Skeletal muscle satellite cell (primary cell): Measurements from ENCODE around the gene PDIK1L.

Experiments
- H3K27me3 ChIP-seq: 2 replicates; pipeline ENCODE4 v1.7.0; 2013; ENCODE audit warnings: low read length; ENCODE audit not compliant: control insufficient read depth, insufficient read depth
- H3K36me3 ChIP-seq: 2 replicates; pipeline ENCODE4 v1.7.0; 2013; ENCODE audit warnings: mild to moderate bottlenecking, control low read depth, low read length; ENCODE audit not compliant: insufficient read depth
- H3K4me1 ChIP-seq: 2 replicates; pipeline ENCODE4 v1.7.0; 2013; ENCODE audit warnings: low read length; ENCODE audit not compliant: control insufficient read depth, insufficient read depth
- H3K4me2 ChIP-seq: 2 replicates; pipeline ENCODE4 v1.7.0; 2013; ENCODE audit warnings: mild to moderate bottlenecking, low read length
- H3K4me3 ChIP-seq: 2 replicates; pipeline ENCODE4 v1.7.0; 2013; ENCODE audit warnings: low read length
- H3K9ac ChIP-seq: 2 replicates; pipeline ENCODE4 v1.7.0; 2013; ENCODE audit warnings: mild to moderate bottlenecking, low read depth, low read length, moderate library complexity
- H3K9me3 ChIP-seq: replicated peaks from 2 replicates; pipeline ENCODE4 v1.7.0; 2013; ENCODE audit warnings: mild to moderate bottlenecking, control low read depth, low read length

PDIK1L gene

DNA sequence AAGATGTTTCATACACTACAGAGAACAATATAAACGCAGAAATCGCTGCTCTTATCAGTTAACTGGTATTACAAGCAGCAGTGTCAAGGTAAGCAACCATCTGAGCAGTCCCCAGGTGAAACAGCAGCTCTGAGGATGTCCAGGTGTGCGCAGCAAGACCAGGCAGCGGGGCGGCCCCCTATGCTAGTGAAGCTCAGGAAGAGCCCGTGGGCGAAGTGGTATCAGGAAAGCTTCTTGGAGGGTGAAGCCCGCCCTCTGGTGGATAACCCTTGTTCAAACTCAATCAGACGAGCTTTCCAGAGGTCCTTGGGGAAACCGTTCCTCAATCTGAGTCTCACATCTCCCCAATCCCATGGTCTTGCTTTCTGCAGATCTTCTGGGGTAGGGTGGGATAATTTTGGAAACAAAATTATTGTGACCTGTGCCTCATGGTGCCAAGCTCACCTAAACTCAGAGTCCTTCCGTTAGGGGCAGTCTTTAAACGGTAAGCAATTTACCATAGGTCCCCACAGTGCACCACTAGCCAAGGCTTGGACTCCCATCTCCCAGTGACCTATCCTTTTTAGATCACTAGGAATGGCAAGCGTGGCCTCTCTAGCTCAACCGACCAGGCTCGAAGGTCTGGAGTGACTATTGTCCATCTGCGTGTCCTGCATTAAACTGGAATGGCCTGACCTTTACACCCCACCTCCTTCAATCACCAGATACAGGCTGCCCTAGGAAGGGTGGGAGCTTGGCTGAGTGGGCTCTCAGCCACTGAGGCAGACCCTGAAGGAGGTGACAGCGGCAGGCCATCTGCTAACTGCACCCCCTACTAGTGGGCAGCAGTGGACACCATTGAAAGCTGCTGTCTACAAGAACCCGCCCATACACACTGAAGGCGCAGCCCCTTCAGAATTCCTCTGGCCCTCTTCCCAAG lies 33.7 kb downstream of the PDIK1L start:
- H3K4me3 ChIP-seq: no peak overlapping the region
- no peak overlapping the region for H3K4me2 ChIP-seq
- H3K9ac ChIP-seq: no peak overlapping the region
- H3K4me1 ChIP-seq: no peaks in the 10 kb centered on the region
- no peaks in the 10 kb centered on the region for H3K36me3 ChIP-seq
- H3K9me3 ChIP-seq: no peaks in the 10 kb centered on the region
- H3K27me3 ChIP-seq: peaks cover 26% of the 10 kb centered on the region

DNA sequence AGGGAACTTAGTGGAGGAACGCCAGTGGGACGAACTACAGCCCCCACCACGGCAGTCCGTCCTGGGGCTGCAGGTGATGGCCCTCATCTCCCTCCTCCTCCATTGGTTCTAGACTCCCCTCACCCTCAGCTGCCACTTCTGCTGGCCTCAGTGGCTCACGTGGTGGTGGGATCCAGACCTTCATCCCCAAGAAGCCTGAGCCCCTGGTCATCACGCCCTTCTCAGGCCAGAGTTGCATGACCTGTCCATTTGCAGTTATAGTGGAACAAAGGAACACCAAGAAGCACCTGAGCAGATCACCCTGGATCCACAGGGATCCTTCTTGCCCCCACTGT lies 34.3 kb downstream of the PDIK1L start:
- Histone ChIP-seq H3K9ac (no peak overlapping the region), H3K4me1 (no peaks in the 10 kb centered on the region), H3K36me3 (no peaks in the 10 kb centered on the region), H3K27me3 (peaks cover 30% of the 10 kb centered on the region), H3K4me3 (no peak overlapping the region), H3K4me2 (no peak overlapping the region), H3K9me3 (no peaks in the 10 kb centered on the region)

DNA sequence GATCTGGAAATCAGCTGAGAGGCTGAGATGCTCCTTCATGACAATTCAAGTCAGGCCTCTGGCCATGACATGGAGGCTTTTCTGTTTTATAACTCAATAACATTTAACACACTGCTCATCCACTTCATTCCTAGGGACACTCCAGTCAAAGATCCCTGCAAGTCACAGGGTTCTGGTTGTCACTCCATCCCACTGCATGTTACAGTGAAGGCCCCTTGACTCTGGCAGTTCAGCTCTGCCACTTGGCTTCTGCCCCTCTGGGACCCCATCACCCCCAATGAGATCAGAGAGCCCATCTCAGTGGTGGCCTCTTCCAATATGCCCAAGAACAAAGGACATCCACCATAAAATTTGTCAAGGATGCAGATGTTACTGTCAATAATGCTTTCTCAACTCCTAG lies 37.3 kb downstream of the PDIK1L start:
- Histone ChIP-seq H3K9me3 (no peaks in the 10 kb centered on the region), H3K4me1 (no peaks in the 10 kb centered on the region), H3K27me3 (peaks cover 39% of the 10 kb centered on the region), H3K4me2 (no peak overlapping the region), H3K36me3 (no peaks in the 10 kb centered on the region), H3K4me3 (no peak overlapping the region), H3K9ac (no peak overlapping the region)

DNA sequence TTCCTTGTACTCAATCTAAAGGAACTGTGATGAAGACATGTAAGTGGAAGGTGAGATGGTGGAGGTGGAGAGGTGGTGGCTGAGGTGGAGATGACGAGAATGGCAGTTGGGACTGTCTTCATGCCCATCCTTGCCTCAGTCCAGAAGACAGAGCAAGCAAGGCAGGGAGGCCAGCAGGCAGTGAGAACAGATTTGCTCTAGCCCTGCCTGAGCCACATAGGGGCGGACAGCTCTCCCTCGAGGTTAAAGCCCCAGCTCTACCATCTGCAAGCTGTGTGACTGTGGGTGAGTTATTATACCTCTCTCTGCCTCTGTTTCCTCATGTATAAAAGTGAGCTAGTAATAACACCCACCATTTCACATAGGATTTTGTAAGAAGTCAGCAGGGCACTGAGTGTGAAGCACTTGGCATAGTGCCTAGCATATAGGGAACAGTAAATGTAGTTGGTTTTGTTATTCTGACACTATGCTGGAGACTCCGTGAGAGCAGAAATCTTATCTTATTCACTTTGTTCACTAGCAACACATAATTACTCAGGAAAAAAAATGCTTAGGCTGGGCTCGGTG lies 42.4 kb downstream of the PDIK1L start:
- Histone ChIP-seq H3K4me1 (no peaks in the 10 kb centered on the region), H3K9ac (no peak overlapping the region), H3K4me3 (no peak overlapping the region), H3K4me2 (no peak overlapping the region), H3K9me3 (no peaks in the 10 kb centered on the region), H3K36me3 (no peaks in the 10 kb centered on the region), H3K27me3 (peaks cover 65% of the 10 kb centered on the region)

DNA sequence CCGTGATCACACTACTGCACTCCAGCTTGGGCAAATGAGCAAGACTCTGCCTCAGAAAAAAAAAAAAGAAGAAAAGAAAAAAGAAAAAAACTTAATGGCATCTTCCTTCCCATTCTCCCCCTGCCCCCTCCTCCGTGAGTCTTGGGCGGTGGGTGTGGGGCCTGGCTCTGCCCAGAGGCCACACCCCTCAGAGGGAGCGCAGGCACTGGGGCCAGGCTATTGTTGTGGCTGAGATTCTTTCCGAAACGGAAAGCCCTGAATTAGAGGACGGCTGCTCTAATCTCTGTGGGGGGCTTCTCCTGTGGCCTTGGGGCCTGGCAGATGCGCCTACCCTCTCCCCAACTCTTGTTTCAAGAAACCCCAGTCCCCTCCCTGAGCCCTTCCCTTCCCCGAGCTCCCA lies 43.1 kb downstream of the PDIK1L start:
- H3K4me2 ChIP-seq: no peak overlapping the region
- no peak overlapping the region for H3K4me3 ChIP-seq
- no peaks in the 10 kb centered on the region for H3K36me3 ChIP-seq
- peaks cover 60% of the 10 kb centered on the region for H3K27me3 ChIP-seq
- no peaks in the 10 kb centered on the region for H3K4me1 ChIP-seq
- H3K9me3 ChIP-seq: no peaks in the 10 kb centered on the region
- no peak overlapping the region for H3K9ac ChIP-seq

DNA sequence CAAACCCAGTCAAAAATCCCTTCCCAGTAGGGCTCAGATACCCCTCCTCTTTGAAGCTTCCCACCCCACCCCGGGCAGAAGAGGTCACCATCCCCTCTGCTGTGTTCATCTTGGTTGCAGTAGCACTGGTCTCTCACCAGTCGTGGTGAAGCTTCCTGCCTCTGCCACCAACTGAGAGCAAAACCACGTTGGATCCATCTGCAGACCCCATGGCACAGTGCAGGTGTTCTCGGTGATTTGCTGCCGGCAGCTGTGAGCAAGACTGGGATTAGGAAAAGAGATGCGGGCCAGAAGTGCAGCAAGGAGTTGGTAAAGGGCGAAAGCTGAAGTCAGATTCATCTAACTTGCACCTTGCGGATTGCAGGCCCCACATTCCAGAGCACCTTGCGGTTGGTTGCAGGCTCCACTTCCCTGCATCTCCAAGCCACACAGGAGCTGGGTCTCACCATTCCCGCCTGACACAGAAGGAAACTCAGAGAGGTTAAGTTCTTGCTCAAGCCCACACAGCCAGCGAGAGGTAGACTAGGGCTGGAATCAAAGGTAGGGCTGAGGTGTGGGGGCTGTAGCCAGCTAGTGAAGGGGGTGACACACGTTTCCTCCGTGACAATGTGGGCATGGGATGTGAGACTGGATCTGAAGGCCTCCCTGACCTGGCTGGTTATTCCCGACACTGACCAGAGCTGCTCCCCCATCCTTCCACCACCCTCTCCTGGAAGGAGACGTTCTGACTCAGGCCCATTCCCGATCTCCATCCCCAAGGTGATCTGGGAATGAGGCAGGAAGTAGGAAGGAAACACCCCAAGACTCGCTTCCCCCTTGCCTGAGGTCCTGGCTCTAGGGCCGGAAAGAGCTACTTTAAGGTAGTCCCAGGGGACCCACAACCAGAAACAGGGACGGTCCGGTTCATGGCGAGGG lies 44.0 kb downstream of the PDIK1L start:
- peaks cover 52% of the 10 kb centered on the region for H3K27me3 ChIP-seq
- no peak overlapping the region for H3K4me2 ChIP-seq
- H3K9me3 ChIP-seq: no peaks in the 10 kb centered on the region

DNA sequence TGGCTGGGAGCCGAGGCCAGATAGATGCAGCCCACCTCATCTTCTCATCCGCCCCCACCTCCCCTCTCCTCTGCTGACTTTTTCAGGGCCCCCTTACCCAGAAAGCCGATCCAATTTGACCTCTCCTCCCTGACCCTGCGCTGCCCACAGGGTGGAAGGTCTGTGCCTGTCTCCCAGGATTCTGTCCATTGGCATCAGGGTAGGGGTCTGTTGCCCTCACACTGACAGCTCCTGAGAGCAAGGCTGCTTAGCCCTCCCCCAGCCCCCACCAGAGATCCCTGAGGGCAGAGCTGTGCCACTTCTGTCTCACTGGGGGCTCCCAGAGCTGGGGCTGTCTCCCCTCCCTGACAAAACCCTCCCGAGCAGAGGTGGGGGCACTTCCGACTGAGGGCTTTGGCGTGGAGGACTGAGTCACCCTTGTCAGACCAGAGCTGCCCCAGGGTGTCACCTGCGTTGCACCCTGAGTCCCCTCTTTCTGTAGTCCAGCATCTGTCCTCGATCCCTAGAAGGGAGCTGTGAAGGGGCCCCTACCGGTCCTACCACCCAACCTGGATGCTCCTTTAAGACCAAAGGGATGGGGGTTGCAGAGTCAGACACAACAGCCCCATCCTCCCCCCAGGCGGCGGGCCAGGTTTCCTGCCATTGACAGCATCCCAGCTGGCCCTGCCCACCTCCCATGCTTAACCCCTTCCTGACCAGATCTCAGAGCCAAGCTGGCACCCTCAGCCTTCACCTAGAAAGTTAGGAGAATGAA lies 44.8 kb downstream of the PDIK1L start:
- H3K9ac ChIP-seq: no peak overlapping the region
- H3K36me3 ChIP-seq: no peaks in the 10 kb centered on the region
- H3K27me3 ChIP-seq: peaks cover 55% of the 10 kb centered on the region
- no peak overlapping the region for H3K4me2 ChIP-seq
- H3K9me3 ChIP-seq: no peaks in the 10 kb centered on the region
- no peak overlapping the region for H3K4me3 ChIP-seq
- peaks cover 4% of the 10 kb centered on the region for H3K4me1 ChIP-seq

More for the DNA sequence above, 44.0 kb downstream of the PDIK1L start:
- no peak overlapping the region for H3K4me3 ChIP-seq
- H3K36me3 ChIP-seq: no peaks in the 10 kb centered on the region
- no peaks in the 10 kb centered on the region for H3K4me1 ChIP-seq
- H3K9ac ChIP-seq: no peak overlapping the region

DNA sequence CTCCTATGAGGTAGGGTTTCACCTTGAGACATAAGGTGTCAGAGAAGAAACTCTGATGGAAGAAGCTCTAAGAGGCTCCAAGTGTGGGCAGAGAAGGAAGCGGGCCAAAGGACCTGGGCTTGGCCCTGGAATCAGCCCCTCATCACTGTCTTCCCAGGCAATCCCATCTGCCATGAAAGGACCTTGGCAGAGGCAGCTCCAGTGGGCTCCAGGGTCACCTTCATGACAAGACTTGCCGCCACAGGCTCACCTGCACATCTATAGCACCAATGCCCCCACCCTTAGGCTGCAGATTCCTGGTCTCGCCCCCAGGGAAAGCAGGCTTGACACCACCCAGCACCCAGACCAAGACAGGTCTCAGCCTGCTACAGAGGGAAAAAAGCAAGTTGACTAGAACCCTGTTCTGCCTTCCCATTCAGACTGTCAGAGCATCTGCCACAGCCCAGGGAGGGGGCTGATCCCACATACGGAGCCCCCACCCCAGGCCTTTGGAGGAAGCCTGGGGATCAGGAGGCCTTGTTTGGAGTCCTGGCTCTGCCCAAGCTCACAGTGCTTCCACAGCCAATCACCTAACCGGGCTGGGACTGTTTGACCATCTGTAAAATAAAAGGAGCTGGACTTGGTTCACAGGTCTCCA lies 46.8 kb downstream of the PDIK1L start:
- Histone ChIP-seq H3K36me3 (no peaks in the 10 kb centered on the region), H3K9me3 (no peaks in the 10 kb centered on the region), H3K9ac (no peak overlapping the region), H3K27me3 (peaks cover 54% of the 10 kb centered on the region), H3K4me3 (no peak overlapping the region), H3K4me2 (no peak overlapping the region), H3K4me1 (peaks cover 13% of the 10 kb centered on the region)

DNA sequence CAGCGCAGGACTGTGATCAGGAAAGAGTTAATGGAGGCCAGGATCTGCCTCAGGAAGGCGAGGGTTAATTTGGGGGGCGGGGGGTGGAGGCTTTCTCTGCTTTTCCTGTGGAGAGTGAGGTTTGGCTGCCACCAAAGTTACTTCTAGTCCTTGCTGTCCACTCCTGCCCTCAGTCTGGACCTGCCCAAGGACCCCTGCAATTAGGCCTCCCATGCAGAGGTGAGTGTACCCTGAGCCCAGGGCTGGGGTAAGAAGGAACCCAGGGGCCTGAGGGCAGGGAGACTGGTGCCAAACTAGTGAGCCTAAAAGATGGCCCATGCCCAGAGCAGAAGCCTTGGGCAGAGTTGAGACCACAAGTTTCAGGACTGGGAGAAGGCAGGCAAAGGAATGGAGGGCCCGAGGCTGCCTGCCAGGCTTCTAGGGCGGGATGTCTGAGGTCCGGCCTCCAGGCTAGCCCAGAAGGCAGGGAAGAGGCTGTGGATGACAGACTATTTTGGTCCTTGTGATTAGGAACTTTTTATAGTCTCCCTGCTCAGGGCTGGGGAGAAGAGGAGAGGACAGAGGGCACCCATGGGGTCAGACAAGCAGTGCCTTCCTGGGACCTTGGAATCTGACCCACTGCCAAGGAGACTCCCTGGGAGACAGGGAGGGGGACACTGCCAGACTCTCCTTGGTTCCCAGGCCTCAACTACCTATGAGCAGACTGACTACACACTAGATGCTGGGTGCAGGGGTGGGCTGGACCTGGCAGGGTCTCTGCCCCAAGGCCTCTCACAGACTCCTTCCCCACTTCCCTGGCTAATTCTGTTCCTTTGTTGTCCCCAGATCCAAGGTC lies 47.5 kb downstream of the PDIK1L start, which contains the start of gene FAM110D:
FAM110D (plus strand) TSS at position 172 of the 835 bp plus-strand sequence. CDS start 2,213 bp downstream, outside the sequence.
- Histone ChIP-seq H3K9me3 (no peaks in the 10 kb centered on the region), H3K27me3 (peaks cover 47% of the 10 kb centered on the region), H3K4me1 (peaks cover 16% of the 10 kb centered on the region), H3K9ac (no peak within 1 kb of the TSS), H3K36me3 (no peaks in the 10 kb centered on the region), H3K4me3 (no peak within 1 kb of the TSS), H3K4me2 (no peak within 1 kb of the TSS)

DNA sequence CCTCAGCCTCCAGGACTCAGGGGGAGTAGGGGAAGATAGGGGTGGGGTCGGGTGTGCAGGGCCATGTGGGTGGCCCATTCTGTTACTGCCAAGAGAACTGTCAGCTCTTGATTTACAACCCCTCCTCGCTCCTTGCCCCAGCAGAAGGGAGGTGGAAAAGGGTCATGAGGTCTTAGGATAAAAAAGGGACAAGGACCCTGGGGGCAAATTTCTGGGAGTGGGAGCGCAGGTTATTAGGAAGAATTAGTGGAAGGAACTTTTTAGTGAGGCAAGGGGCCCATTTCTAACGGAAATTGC lies 48.1 kb downstream of the PDIK1L start:
- Histone ChIP-seq H3K4me1 (peaks cover 20% of the 10 kb centered on the region), H3K9ac (no peak overlapping the region), H3K36me3 (no peaks in the 10 kb centered on the region), H3K27me3 (peaks cover 45% of the 10 kb centered on the region), H3K9me3 (no peaks in the 10 kb centered on the region), H3K4me3 (no peak overlapping the region), H3K4me2 (no peak overlapping the region)
